ENCODE measurements around the gene SF1.

Gene SF1

DNA sequence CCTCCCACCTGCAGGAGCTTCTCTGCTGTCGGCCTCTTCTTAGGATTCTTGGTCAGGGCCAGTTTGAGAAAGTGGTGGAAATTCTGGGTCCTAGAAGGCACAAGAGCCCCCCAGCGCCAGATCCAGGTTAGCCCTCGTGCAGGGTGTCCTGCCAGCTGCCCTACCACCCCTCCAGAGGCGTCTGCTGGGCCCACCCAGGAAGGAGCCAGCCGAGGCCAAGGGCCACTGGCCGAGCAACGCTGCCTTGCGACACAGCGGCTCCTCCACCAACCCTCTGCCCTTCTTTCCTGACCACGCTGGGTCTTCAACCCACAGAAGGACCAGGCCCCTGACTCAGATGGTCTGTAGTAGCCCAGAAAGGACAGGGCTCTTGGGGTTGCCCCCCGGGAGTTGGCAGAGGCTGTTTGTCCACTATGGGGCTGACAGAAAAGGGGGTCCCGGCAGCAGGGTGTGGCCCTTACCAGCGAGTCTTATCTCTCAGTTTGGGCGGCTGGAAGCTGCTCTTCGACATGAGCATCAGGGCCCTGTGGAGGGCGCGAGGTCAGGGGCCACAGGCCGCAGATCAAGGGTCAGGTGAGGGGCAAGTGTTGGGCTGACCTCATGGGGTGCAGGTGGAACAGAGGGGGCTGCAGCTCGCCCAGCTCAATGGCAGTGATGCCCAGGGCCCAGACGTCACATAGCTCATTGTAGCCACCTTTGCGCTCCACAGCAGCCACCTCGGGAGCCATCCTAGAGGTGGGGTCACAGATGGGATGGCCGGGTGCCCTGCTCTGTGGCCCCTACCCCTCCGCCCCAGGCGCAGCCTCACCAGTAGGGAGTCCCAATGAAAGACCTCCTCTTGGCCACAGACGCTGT is 22.2 kb upstream of the SF1 start:
- no peak for DNase-seq (ENCODE audit: low read depth)

DNA sequence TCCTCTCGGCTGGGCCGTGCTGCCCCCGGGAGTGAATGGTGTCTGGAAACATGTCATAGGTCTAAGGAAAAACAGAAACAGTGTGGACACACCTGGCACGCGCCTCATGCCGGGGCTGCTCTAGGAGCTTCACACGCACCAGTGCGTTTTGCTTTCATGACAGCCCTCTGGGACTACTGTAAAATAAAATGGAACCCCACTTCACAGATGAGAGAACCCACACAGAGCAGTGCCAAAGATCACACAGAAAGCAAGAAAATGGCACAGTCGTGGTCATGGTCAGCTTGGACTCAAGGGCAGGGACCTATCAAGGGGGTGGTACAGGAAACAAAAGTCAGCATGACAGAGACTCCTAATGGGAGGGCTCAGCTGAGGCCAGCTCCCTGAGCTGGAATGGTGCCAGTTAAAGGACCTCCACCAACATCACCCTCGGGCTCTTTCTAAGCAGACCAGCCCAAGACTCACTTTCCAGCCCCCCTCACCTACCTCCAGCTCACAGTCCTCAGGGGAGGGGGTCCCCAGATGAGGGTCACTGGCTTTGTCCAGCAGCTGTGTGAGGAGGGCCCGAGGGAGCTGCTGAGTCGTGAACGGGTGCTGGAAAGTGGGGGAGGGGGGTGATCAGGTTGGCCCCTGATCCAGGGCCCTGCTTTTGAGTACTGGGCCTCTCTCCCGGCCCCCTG is 21.4 kb upstream of the SF1 start:
- DNase-seq (ENCODE audit: low read depth) = no peak

DNA sequence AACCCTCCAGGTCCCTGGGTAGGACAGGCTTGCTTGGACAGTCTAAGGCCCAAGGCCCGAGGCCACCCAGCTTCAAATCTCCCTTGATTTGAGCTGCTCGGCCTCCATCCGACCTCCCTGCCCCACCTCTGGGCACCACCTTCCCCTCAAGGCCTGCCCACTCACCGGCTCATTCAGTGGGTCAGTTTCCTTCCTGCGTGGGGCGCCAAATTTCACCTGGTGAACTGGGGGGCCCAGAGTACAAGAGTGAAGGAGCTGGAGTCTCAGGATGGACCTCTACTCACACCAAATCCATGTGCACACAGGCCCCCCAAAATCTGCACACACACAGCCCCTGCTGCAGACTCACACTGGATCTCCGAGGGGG is 20.9 kb upstream of the SF1 start:
- DNase-seq (ENCODE audit: low read depth) = no peak

DNA sequence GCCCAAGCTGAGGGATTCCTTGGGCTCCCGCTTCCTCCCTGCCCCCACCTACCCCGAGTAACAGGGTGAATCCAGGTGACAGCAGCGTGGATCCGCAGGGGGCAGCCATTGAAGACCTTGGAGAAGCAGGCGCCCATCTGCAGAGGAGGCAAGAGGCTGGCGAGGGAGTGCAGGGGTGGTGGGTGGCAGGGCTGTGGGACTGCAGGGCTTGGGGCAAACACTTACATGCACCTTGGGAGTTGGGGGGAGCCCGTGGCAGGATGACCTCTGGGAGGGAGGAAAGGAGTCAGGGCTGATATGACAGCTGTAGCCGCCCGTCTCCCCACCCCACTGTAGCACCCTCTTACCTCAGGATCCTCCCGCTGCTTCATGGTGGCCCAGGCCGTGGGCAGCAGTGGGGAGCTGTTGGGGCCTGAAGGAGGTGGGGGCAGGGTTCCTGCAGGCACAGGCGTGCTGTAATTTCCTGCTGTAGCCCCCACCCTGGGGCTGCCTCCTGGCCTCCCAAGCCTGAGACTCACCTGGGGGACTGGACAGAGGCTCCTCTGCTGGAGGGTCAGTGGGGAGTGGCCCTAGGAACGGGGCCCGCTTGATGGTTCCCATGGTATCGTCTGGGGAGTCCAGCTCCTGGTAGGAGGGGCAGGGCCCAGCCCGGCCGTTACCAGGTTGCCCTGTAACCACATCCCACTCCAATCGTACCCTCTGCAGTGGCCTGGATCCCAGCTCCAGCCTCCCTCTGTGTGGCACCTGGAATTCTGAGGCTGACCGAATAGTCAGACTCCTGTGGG is 18.6 kb upstream of the SF1 start:
- DNase-seq (ENCODE audit: low read depth) = no peak

DNA sequence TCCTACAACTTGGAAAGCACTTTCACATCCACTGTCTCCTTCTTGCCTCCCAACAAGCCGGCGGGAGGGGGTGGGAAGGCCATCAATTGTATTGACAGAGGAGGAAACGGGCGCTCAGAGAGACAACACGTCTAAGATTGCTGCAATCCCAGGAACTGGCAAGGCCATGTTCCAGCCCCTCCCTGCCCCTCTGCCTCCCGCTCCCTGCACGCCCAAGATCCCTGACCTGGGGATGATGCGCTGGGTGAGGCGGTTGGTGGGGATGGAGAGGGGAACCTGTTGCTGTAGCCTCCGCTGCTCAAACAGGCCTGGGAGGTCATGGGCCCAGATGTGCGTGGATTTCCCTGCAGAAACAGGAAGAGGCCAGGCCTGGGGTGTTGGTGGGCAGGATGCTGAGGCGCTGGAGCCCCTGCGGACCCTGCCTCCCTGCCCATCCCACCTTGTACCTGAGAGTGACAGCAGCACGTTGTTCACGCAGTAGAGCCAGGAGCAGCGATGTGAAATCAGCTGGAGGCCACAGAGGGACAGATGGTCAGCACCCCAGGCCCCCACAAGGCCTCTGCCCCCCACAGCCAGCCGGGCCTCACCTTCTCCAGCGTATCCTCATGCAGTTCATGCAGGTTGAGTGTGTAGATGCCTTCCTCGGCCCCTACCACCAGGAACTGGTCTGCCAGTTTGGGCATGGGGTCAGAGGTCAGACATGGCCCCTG is 17.9 kb upstream of the SF1 start:
- DNase-seq (ENCODE audit: low read depth) = no peak

DNA sequence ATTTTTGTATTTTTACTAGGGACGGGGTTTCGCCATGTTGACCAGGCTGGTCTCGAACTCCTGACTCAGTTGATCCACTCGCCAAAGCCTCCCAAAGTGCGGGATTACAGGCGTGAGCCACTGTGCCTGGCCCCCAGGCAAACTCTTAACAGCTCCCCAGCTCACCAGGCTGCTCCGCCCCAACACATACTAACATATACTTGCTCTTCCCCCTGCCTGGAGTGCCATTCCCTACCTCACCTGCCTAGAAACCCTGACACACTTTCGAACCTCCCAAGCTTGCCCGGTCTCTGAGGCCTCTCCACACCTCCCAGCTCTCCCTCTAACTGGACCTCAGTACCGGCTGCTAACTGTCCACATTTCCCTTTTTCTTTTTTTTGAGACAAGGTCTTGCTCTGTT is 16.2 kb upstream of the SF1 start:
- DNase-seq (ENCODE audit: low read depth) = no peak

DNA sequence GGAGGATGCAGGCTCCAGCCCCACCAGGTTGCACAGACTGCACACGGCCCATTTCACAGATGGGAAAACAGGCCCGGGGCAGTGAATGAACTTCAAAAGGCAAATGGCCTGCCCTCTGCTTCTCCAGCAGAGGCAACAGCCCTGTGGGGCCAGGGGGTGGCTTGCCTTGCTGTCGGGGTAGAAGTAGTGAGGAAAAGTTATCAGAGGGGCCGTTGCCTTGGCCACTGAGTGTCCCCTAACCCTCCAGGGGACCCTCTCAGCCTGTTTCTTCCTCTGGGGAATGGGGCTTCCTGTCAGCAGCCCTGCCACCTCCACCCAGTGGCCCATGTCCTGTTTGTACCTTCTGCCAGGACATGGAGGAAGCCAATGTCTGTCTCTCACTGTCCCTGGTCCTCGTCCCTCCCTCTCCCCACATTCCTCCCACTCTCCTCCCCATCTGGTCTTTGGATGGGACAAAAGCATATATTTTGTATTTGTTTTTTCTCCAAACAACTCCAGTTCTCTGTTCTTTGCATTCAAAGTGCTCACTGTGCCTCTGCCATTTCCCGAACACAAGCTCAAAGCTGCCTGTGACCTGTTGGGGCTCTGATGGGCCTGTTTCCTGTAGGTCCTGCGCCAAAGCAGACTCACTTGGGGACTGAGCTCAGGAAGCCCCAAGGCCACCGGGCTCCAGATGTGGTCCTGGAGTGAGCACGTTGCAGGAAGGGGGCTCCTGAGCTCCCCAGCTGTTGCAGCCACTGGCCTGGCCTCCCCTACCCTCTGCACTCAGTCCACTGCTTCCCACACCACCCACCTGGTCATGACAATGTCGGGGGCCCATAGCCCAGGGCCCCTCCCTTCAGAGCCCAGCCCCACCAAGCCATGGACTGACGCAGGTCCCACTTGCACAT is 15.2 kb upstream of the SF1 start:
- no peak for DNase-seq (ENCODE audit: low read depth)

DNA sequence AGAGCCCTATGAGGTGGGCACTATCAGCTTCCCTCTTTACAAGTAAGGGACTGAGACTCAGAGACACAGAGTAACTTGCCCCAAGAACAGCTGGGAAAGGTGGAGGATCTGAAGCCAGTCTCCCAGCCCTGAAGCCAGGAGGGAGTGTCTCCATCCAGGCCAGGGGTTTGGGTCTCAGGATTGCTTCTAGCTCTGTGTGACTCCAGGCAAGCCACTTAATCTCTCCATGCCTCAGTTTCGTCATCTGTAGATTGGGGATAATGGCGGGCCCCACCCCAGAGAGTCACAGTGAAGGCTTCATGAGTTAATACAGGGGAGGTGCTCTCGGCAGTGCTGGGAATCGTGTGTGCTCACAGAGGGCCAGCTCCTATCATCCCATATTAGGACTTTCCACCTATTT is 14.1 kb upstream of the SF1 start:
- DNase-seq (ENCODE audit: low read depth) = no peak

DNA sequence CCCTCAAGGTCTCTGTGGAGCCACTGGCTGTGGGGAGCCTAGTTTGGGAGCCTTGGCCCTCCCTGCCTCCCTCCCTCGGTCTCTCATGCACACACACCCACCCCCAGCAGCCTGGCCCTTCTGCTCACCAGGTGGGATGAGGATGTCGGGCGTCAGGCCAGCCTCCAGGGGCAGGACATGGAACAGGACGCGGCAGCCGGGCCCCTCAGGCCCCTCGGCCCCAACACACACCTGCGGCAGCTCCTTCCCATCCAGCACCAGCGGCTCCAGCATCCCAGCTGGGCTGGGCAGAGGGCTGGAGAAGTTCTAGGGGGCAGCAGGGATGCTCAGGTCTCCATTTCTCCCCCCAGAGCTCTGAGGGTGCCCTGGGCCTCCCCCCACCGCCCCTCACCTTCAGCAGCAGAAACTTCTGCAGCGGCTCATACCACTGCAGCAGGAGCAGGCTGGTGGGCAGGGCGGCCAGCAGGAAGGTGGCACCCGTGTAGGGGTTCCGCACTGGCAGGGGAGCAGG is 13.5 kb upstream of the SF1 start:
- no peak for DNase-seq (ENCODE audit: low read depth)

DNA sequence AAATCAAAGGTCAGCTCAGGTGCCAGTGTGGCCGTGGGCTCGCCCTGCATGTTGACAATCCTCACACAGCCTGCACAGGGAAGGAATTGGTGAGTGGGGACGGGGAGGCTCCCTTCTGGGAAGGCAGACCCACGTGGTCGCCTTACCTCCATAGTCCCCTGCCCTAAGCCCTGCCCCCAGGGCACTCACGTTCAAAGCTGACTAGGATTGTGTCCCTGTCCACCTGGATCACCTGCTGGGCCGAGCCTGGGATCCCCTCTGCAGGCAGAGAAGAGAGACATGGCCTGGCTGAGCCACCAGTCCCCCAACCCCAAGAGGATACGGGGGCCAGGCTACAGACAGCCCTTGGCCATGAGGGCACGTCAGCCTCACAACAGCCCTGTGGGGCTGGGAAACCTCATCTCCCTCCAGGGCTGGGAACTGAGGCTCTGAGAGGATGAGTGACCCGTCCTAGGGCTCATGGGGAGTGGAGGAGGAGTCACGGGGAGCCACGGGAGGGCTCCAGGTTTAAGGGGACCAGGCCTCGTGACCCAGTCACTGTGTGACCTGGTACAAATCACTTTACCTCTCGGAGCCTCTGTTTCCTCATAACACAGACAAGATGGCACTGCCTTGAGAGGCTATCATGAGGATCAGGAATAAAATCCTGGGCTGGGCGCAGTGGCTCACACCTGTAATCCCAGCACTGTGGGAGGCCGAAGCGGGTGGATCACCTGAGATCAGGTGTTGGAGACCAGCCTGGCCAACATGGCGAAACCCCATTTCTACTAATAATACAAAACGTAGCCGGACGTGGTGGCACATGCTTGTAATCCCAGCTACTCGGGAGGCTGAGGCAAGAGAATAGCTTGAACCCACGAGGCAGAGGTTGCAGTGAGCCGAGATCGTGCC is 12.1 kb upstream of the SF1 start:
- DNase-seq (ENCODE audit: low read depth) = no peak

DNA sequence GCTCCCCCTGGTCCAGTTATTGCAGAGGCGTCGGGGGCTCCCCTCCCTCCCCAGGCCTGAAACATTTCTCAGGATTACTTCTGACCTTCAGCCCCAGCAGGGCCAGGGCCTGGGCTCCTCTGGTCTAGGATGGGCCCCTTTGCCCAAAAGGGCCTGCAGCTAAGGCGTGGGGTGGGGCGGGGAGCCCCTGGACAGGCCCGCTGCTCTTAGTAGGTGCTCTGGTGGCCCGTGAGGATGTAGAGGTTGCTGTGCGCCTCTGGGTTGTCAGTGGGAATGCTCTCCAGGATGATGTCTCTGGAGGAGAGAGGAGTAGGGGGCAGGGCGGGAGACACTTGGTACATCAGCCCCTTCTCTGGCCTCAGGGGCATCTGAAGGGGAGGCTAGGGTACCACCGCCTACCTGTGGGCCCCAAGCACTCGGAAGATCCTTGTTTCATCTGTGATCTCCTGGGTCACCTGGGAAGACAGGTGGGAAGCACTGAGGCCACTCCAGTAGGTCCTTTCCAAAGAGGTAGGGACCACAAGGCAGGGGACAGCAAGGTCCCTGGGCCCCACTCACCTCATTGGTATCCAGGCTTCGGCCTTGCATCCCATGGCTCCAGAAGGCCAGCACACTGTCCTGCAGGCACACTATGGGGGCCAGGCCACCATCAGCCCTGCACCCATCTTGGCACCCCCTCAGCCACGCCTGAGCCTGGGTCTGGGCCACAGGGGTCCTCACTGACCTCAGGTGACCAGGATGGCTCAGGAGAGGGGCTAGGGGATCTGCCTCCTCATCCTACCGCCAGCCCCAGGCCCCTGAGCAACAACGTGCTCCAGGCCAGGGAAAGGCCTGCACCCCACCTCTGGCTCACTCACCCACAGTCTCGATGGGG is 11.2 kb upstream of the SF1 start:
- DNase-seq (ENCODE audit: low read depth) = no peak

DNA sequence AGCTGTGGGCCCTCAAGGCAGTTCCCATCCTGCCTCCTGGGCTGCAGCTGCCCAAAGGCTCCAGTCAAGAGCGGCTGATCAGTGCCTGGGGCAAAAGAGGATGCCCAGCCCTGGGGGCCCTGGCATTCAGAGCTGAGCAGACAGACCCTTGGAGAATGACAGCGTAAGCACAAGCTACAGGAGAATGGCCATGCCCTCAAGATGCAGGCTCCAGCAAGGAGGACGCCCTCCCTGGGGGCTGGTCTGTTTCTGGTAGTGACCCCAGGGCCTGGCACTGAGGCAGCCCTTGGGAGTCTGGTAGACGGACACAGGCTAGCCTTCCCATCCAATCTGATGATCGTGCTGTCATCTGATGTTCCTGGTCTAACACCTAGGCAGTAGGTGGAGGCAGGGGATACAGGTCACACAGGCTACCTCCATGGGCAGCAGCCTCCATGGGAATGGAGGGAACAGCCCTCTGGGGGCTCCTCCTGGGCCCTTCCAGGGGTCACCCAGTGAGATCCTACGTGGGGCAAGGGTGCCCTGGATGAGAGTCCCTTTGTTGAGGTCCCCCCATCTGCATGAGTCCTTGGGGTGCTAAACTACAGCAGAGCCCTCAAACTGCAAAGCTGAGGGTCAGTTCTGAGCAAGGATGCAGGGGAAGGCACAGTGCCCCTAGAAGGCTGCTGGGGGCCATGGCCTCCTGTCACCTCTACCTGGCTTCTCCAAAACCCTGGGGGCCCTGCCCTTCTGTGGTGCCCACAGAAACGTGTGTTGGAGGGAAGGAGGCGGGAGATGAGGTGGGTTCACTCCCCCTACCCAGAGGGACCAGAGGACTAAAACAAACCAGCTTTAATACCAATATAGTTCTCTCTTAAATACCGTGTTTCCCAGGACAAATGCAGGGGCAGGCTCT is 10.2 kb upstream of the SF1 start:
- DNase-seq (ENCODE audit: low read depth) = no peak

DNA sequence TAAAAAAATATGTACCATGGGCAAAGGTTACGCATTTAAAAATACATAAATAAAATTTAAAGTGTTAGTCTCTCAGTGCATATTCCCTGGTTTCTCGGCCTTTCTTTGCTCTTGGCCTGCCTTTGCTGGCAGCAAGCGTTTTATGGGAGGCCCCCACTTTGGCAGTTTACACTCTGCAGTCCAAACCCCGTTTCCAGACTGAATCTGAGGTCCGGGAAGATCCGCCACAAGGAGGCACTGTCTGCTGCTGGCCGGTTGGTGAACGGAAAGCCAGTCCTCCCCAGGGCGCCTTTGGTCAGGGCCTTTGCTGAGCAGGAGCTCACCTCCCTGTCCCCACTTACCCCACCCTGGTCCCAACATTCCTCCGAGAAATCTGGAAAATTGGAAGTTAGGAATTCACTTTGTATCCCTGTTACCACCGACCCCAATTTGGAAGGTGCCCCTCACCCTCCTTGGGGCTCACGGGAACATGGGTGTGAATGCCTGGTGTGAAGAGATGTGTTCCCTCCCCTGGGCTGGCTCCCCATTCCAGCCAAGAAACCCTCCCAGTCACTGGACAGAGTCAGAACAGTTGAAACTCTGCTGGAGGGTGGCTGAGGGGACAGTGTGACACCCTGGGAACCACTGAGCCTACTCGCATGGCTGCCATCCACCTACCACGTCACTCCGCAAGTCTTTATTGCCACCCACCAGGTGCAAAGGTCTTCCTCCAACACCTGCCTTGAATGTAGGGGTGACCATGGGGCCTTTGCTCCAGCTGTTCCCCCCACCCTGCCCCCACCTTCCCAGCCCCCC is 9.4 kb upstream of the SF1 start:
- no peak for DNase-seq (ENCODE audit: low read depth)

DNA sequence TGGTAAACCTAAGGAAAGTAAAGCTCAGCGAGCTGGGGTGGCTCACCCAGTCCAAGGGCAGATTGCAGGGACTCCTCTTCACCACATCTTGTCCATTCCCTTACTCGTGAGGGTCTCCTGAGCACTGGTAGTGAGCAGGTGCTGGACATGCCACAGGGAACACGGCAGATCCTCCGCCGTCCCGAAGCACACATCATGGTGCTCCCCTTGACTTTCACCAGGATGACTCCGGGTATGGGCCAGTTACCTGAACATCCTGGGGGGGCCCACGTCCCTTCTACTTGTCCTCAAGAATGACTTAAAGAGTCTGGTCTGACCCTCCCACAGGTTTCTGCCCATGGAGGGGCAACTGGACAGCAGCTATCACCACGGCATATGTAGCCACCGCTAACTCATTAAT is 8.0 kb upstream of the SF1 start:
- DNase-seq (ENCODE audit: low read depth) = no peak

DNA sequence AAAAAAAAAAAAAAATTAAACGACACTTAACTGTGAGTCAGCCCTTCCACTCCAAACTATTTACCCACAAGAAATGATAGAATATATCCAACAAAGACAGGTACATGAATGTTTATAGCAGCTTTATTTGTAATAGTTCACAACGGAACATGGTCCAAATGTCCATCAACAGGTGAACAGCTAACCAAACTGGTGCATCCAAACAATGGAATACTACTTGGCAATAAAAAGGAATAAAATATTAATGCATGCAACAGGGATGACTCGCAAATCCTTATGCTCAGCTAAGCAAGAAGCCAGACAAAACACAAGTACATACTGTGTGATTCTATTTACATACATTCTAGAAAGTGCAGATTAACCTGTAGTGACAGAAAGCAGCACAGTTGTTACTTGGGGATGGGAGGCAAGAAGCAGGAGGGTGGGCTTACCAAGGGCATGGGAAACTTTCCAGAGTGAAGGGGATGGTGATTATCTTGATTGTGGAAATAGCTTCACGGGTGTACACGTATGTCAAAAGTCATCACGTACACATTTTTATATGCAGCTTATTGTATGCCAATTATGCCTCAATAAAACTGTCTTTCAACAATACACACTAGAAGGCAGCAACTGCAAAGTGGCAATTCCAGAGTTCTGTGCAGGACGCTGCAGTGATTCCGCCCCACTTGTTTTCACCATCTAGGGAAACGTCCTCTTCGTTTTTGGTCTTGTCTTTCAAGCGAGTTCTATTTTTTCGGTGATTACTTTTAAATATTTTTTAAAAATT is 6.7 kb upstream of the SF1 start:
- no peak for DNase-seq (ENCODE audit: low read depth)

DNA sequence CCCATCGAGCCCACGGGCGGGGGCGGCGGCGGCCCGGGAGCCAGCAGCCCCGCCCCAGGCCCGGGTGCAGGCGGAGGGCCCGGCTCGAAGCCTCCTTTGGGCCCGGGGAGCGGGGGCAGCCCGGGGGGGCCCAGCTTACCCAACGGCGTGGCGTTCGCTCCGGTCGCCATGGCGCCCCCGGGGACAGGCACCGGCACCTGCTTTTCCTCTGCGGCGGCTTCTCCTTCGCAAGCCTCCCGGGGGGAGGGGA is 194 bp downstream of the SF1 start:
- no peak for DNase-seq (ENCODE audit: low read depth)

Measured in GM04503 (cell line).